HG03039 (cell line): ENCODE data around the gene NEGR1.

Experiments used
- ATAC-seq: cut with Tn5 transposase; IDR thresholded peaks from one replicate; pipeline ENCODE4 v1.9.1; 2021; ENCODE audit warnings: mild to moderate bottlenecking, moderate library complexity; ENCODE audit not compliant: unreplicated experiment

NEGR1 gene

GRCh38 chr1:71521655-71522264 is 760.6 kb downstream of the NEGR1 start:
- no peak for ATAC-seq

GRCh38 chr1:71511505-71511904 is 770.8 kb downstream of the NEGR1 start:
- no peak for ATAC-seq

DNA sequence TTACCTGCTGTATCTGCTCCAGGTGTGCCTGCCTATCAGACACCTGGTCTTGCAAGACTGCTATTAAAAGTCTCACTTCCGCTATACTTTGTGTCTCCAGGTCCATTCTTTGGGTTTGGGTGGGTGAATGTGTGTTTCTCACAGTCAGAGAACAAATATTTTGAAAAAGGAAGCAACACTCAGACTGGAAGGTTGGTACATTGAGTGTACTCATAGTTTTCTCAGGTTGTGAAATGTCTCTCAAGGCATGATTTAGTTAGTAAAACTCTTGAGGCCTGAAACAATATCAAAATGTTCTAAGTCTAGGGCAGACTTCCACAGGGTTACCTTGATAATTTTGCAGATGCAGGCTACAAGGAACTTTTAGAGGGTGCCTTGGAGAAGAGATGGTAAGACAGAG is 771.6 kb downstream of the NEGR1 start:
- ATAC-seq, result no peak

DNA sequence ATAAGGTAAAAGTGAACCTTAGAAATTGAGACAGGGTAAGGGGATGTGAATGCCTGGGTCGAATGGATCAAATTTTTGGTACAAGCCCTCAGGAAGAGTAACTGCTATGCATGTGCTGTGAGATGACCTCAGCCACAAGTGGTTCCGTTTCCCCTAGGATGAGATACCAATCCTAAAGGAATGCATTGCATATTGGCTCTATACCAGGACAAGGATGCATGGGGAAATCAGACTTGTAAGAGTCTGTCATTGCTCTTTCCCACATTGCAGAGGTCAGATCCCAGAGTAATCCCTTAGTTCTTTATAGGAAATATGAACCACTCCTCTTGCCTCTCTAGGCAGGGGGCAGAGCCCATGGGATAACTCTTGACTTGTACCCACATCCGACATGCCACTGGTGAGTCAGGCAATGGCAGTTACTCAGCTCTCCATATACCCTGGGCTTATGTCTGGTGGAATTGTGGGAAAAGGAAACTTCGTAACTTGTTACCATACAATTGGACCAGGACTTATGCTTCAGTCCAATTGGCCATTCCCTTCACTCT is 773.2 kb downstream of the NEGR1 start:
- no peak for ATAC-seq

GRCh38 chr1:71502006-71502405 is 780.3 kb downstream of the NEGR1 start:
- ATAC-seq, result no peak

DNA sequence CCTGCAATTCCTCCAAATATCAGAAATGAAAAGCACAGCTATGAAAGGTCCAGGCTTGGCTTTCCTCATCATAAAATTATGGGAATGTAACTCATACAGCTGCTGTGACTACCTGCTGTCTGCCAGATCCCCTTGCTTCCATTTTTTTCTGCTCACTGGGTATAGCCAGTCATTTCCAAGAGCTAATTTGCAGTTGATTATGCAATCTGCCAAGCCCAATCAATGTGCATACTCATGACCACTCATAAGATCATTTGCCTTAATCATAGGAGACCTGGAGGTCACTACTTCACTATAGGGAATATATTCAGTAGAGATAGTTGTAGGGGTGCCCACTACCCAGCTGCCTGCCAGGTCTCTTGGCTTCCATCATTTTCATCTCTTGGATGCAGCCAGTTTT is 783.8 kb downstream of the NEGR1 start:
- no peak for ATAC-seq

- ATAC-seq, result no peak
Measured at GRCh38 chr1:71494163-71494562, 788.2 kb downstream of the NEGR1 start.

DNA sequence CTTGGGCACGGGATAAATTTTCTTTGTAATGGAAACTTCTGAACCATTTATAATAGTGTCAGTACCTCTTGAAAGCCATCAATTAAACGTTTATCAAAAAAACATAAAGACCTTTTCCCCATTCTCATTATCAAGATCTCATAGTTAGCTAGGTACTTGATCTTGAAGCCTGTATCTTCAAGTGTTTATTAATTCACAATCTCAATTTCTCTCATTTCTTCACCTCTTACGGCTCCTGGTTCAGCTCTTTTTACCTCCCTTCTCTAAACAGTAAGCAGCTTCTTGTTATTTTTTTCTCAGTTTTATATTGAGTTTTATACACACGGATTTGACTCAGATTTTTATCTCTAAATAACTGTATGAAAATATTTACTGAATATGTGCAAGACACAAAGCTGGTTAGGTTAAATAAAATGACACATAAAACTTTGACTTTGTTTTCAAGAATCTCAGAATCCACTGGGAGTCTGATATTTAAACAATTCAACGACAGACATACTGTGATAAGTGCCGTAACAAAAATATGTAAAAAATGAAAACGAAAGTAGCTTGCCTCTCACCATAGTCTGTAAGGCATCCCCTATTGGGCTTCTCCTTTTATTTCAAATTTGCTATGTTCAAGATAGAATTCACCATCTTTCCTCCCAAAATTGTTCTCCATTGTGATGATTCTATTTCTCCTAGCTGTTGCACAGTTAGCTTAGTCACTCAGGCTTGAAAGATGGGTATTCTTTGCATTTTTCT is 789.9 kb downstream of the NEGR1 start:
- ATAC-seq, result no peak

- no peak for ATAC-seq
Measured at GRCh38 chr1:71490432-71490831, 791.9 kb downstream of the NEGR1 start.

GRCh38 chr1:71488555-71489252 is 793.6 kb downstream of the NEGR1 start:
- ATAC-seq, result no peak

- no peak for ATAC-seq
Measured at GRCh38 chr1:71473331-71473730, 809.0 kb downstream of the NEGR1 start.

DNA sequence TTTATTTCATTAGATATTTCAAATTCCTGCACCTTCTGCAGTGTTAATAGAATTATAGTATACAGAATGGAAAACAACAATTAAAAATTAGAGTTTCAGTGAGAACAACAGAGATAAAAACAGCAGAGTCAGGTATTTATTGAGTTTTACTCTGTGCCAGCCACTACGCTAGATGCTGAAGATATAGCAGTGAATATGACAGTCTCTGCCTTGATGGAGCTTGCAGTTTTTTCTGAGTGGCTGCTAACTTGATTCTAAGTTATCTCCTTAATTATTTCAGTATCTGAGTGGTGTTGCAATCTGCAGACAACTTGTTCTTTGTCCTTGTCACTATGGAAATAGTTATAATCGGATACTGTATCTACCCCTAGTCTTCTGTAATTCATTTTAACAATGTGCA is 817.2 kb downstream of the NEGR1 start:
- no peak for ATAC-seq

- no peak for ATAC-seq
Measured at GRCh38 chr1:71464016-71464415, 818.3 kb downstream of the NEGR1 start.

DNA sequence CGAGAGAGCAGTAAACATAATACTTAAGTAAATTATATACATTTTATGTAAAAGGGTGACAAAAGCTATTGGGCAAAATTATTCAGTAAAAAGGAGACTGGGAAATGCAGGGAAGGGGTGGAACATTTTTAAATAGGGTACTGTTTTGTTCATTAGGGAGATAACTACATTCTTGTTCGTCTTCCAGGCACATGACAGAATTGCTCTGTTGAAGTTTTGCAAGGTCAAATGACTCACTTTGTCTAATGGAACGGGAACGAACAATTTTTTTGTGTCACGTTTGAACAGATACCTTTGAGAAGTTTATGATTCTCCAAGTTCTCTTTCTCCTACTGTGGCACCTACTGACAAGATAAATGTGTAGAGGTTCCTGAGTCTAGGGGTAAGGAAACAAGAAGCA is 819.2 kb downstream of the NEGR1 start:
- no peak for ATAC-seq

GRCh38 chr1:71462247-71462646 is 820.1 kb downstream of the NEGR1 start:
- ATAC-seq, result no peak

DNA sequence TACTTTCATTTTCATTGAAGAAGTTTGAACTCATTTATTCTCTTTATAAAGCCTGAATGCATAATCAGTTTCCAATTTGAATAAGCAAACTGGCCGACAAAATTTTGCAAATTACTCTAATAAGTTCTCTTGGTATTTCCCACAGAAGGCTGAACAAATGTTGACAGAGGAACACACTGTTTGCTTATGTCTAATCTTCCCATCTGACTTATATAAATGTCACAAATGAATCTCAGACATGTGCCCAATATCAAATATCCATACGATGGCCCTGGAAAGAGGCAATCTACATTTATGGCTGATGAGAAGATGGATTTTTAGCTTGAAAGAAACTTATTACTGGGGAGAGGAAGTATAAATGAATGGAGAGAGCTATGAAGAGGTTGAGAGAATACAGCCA is 820.9 kb downstream of the NEGR1 start:
- ATAC-seq, result no peak

GRCh38 chr1:71448444-71448843 is 833.9 kb downstream of the NEGR1 start:
- no peak for ATAC-seq

GRCh38 chr1:71438626-71439025 is 843.7 kb downstream of the NEGR1 start:
- no peak for ATAC-seq

DNA sequence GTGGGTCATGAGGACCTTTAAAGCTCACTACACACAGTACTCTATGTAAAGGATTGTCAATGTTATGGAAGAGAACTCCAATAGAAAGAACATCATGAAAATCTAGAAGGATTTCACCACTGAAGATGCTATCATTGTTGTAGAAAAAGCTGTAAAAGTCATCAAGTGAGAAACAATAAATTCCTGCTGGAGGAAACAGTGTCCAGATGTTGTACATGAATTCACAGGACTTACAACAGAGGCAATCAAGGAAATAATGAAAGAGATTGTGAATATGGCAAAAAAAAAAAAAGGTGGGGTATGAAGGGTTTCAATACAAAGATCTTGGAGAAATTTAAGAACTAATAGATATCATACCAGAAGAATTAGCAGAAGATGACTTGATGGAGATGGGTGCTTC is 846.4 kb downstream of the NEGR1 start:
- ATAC-seq, result no peak

- ATAC-seq, result no peak
Measured at GRCh38 chr1:71434240-71434639, 848.1 kb downstream of the NEGR1 start.

DNA sequence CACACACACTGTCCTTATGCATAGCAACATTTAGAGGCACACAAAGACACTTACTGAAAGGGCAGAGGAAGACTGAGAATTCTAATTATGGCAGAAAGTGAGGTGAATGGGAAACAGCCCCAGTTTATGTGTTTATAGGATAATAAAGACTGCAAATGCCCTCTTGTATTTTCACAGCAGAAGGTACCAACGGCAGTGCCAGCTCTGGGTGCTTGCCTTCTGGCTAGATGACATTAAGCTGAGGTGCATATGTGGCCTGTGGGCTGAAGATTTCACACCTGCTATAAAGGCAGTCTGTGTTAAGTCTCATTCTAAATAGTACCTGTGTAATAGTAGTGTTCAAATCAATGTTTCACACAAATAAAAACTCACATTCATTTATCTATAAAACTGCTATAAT is 854.3 kb downstream of the NEGR1 start:
- no peak for ATAC-seq

DNA sequence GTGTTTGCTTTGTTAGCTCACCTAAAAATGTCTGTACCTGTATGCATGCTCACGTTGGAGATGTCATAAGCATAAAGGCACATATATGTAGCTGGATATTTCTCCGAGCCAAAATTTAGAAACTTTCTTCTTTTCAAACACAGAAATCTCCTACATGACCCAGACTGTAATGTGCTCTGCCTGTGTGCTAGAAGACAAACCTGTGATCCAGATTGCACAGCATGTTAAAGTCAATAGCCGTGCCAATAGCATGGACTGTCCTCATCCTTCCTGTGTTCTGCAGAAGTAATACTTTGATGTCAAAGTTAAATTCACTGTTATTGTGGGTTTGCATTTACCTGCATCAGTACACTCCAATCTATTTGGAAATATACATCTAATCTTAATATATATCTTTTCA is 855.3 kb downstream of the NEGR1 start:
- no peak for ATAC-seq
